ENCODE measurements around the gene KIF2A.

The KIF2A gene

DNA sequence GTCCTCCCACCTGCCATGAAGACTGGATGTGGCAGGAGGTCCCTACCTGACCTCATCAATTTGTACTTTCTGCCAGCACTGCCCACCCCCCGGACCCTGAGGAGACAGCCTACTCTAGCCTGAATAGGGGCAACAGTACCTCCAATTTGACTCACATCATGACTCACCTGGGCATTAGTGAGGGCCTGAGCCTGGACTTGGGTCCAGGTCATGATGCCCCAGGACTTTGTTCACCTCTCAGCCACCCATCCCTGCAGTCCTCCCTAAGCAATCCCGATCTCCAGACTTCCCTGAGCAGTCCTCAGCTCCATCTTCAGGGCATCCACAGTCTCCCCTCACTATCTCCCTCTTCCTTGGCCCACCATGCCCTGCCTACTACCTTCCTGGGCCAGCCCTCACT lies 28.1 kb downstream of the KIF2A start:
- Histone ChIP-seq H3K9ac (ENCODE audit: low read length) (no peak overlapping the region), H3K4me2 (ENCODE audit: low read length) (no peak overlapping the region), H2AFZ (ENCODE audit: low read length) (no peak overlapping the region), H3K4me1 (ENCODE audit: insufficient read depth, low read length, severe bottlenecking) (peaks cover 32% of the 10 kb centered on the region), H3K4me3 (ENCODE audit: low read depth, low read length, poor library complexity, severe bottlenecking) (no peak overlapping the region), H3K36me3 (ENCODE audit: insufficient read depth, low read length) (peaks cover 14% of the 10 kb centered on the region; the same call in 1 of the 2 replicates), H3K9me3 (ENCODE audit: low read length) (no peaks in the 10 kb centered on the region), H3K27me3 (ENCODE audit: insufficient read depth, low read length) (no peaks in the 10 kb centered on the region), H3K27ac (ENCODE audit: low read depth, low read length, poor library complexity, severe bottlenecking) (no peak overlapping the region), H3K9me2 (ENCODE audit: low read depth, low read length) (no peaks in the 10 kb centered on the region), H4K20me1 (ENCODE audit: insufficient read depth, low read length) (no peaks in the 10 kb centered on the region), H3K79me2 (ENCODE audit: insufficient read depth, low read length) (peaks cover 67% of the 10 kb centered on the region), H3F3A (ENCODE audit: insufficient read depth, low read length) (no peaks in the 10 kb centered on the region)
- TF ChIP-seq EZH2 (IDR thresholded peaks at IDR 0.05; ENCODE audit: borderline replicate concordance, low read length): no peak
- TF ChIP-seq, protein P1, sequence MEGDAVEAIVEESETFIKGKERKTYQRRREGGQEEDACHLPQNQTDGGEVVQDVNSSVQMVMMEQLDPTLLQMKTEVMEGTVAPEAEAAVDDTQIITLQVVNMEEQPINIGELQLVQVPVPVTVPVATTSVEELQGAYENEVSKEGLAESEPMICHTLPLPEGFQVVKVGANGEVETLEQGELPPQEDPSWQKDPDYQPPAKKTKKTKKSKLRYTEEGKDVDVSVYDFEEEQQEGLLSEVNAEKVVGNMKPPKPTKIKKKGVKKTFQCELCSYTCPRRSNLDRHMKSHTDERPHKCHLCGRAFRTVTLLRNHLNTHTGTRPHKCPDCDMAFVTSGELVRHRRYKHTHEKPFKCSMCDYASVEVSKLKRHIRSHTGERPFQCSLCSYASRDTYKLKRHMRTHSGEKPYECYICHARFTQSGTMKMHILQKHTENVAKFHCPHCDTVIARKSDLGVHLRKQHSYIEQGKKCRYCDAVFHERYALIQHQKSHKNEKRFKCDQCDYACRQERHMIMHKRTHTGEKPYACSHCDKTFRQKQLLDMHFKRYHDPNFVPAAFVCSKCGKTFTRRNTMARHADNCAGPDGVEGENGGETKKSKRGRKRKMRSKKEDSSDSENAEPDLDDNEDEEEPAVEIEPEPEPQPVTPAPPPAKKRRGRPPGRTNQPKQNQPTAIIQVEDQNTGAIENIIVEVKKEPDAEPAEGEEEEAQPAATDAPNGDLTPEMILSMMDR (IDR thresholded peaks at IDR 0.05; ENCODE audit: low read length): no peak

DNA sequence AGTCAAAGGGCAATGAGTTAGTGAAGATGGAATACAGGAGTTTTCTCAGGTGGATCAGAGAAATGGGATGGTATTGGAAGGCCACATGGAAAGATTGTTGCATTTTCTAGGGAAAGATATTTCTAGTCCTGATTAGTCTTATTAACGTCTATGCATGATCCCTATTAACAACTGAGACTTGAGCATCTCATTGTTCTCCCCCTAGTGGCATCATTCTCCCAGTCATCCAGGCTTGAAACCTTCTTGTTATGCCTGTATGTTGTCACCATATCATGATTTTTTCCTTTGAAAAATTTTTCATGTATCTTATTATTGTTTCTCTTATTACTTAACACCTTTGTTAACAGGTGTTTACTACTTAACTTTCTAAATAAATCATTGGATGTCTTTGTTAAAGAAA lies 34.4 kb downstream of the KIF2A start:
- Histone ChIP-seq H3K4me3 (ENCODE audit: low read depth, low read length, poor library complexity, severe bottlenecking) (no peak overlapping the region), H2AFZ (ENCODE audit: low read length) (no peak overlapping the region), H3K27me3 (ENCODE audit: insufficient read depth, low read length) (no peaks in the 10 kb centered on the region), H4K20me1 (ENCODE audit: insufficient read depth, low read length) (no peaks in the 10 kb centered on the region), H3K79me2 (ENCODE audit: insufficient read depth, low read length) (peaks cover 73% of the 10 kb centered on the region), H3K4me1 (ENCODE audit: insufficient read depth, low read length, severe bottlenecking) (no peaks in the 10 kb centered on the region), H3K9me2 (ENCODE audit: low read depth, low read length) (no peaks in the 10 kb centered on the region), H3K36me3 (ENCODE audit: insufficient read depth, low read length) (peaks cover 8% of the 10 kb centered on the region; the same call in 1 of the 2 replicates), H3K9ac (ENCODE audit: low read length) (no peak overlapping the region), H3K4me2 (ENCODE audit: low read length) (no peak overlapping the region), H3K9me3 (ENCODE audit: low read length) (no peaks in the 10 kb centered on the region), H3K27ac (ENCODE audit: low read depth, low read length, poor library complexity, severe bottlenecking) (no peak overlapping the region), H3F3A (ENCODE audit: insufficient read depth, low read length) (no peaks in the 10 kb centered on the region)
- no peak for TF ChIP-seq EZH2 (IDR thresholded peaks at IDR 0.05; ENCODE audit: borderline replicate concordance, low read length)
- TF ChIP-seq, protein P1 (IDR thresholded peaks at IDR 0.05; ENCODE audit: low read length): peak; percentile 58

DNA sequence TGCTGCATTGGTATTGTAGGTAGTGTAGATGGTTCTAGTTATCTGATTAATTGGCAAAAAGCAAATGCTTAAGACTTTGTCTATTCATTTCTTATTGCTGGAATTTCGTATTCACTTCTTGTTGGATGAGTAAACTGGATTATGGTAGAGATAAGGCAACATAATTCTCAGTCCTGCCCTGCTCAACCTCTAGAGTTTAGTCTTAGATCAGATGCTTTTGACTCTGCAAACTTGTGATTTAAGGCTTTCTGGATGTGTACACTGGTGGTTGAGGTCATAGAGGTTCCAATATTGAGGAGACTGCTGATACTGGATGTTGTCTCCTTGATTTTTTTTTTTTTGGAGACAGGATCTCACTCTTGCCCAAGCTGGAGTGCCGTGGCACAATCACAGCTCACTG lies 35.0 kb downstream of the KIF2A start:
- Histone ChIP-seq H3K27ac (ENCODE audit: low read depth, low read length, poor library complexity, severe bottlenecking) (no peak overlapping the region), H3K36me3 (ENCODE audit: insufficient read depth, low read length) (peaks cover 8% of the 10 kb centered on the region; the same call in 1 of the 2 replicates), H2AFZ (ENCODE audit: low read length) (no peak overlapping the region), H3K4me1 (ENCODE audit: insufficient read depth, low read length, severe bottlenecking) (no peaks in the 10 kb centered on the region), H3K9me3 (ENCODE audit: low read length) (no peaks in the 10 kb centered on the region), H3K9ac (ENCODE audit: low read length) (no peak overlapping the region), H3F3A (ENCODE audit: insufficient read depth, low read length) (no peaks in the 10 kb centered on the region), H3K4me2 (ENCODE audit: low read length) (no peak overlapping the region), H4K20me1 (ENCODE audit: insufficient read depth, low read length) (no peaks in the 10 kb centered on the region), H3K79me2 (ENCODE audit: insufficient read depth, low read length) (peaks cover 76% of the 10 kb centered on the region), H3K9me2 (ENCODE audit: low read depth, low read length) (no peaks in the 10 kb centered on the region), H3K4me3 (ENCODE audit: low read depth, low read length, poor library complexity, severe bottlenecking) (no peak overlapping the region), H3K27me3 (ENCODE audit: insufficient read depth, low read length) (no peaks in the 10 kb centered on the region)
- TF ChIP-seq, protein P1 (IDR thresholded peaks at IDR 0.05; ENCODE audit: low read length): no peak
- TF ChIP-seq EZH2 (IDR thresholded peaks at IDR 0.05; ENCODE audit: borderline replicate concordance, low read length): no peak

Measured in OCI-LY1 (cell line).